T47D (cell line): Measurements from ENCODE around the gene OR2M2.

ENCODE experiments used
- DNase-seq, 2 experiments: peaks; one replicate each; pipeline versions ENCODE4 v3.0.0 to v3.0.0-alpha.2; 2011 to 2012; ENCODE audit warnings: low read depth in 1 of 2, low spot score in 1 of 2
- JUND ChIP-seq: IDR thresholded peaks from 2 replicates; pipeline ENCODE4 v1.6.1; 2012; ENCODE audit warnings: low read depth
- in situ Hi-C: cut with HindIII; loops from 2 replicates; pipeline ENCODE4 v1.10.0; 2016; ENCODE audit warnings: low sequenced_read_pairs, low pct_unique_long_range_greater_than_20kb

Gene OR2M2

GRCh38 chr1:248189026-248189425 lies 14.4 kb downstream of the OR2M2 start:
- DNase-seq, result peak in 1 of 2 experiments; percentile 27
- no peak for TF ChIP-seq JUND
- in situ Hi-C loops, result no loop called here

GRCh38 chr1:248194117-248194516 lies 19.5 kb downstream of the OR2M2 start:
- no peak for DNase-seq
- TF ChIP-seq JUND, result no peak
- in situ Hi-C loops, result no loop called here

GRCh38 chr1:248196965-248197364 lies 22.3 kb downstream of the OR2M2 start, which contains the start of gene OR2M3:
Gene OR2M3, plus strand, starts transcription at chr1:248197265. Its CDS starts 5,803 bp downstream, at chr1:248203068.
- TF ChIP-seq JUND, result no peak
- in situ Hi-C loops, result no loop called here
- no peak for DNase-seq

GRCh38 chr1:248215880-248216279 lies 41.3 kb downstream of the OR2M2 start:
- in situ Hi-C loops, result no loop called here
- DNase-seq, result no peak
- TF ChIP-seq JUND, result no peak

GRCh38 chr1:248225537-248225936 lies 50.9 kb downstream of the OR2M2 start:
- in situ Hi-C loops, result no loop called here
- DNase-seq, result no peak
- no peak for TF ChIP-seq JUND

GRCh38 chr1:248229360-248229908 lies 54.8 kb downstream of the OR2M2 start:
- TF ChIP-seq JUND, result no peak
- no peak for DNase-seq
- in situ Hi-C loops, result no loop called here
